ENCODE measurements around the gene GFRA3. TPM values are rescaled to one million over a fixed set of nuclear protein-coding genes. Genes with fewer than 3 reads are reported as not detected.

Gene GFRA3
- total RNA-seq, 1 experiment from 2014 or later: 1.6 TPM

- H3K4me1 ChIP-seq (ENCODE audit: insufficient read depth, low read length): no peaks in the 10 kb centered on the region
- H3K36me3 Mint-ChIP-seq (ENCODE audit: insufficient read depth in 1 of 3, low read depth in 3 of 3): no peaks in the 10 kb centered on the region
- H3K27ac Mint-ChIP-seq: no peak overlapping the region
- H2BK20ac ChIP-seq (ENCODE audit: low read depth, low read length, poor library complexity, severe bottlenecking): no peak overlapping the region
- H2AK5ac ChIP-seq (ENCODE audit: insufficient read length, low read length): no peak overlapping the region
- H3K4me3 Mint-ChIP-seq: no peak overlapping the region
- H3K27me3 ChIP-seq (ENCODE audit: insufficient read depth, low read length): no peaks in the 10 kb centered on the region
- no peak overlapping the region for H2BK12ac ChIP-seq (ENCODE audit: insufficient read length, low read depth, low read length)
- H3K9me3 ChIP-seq (ENCODE audit: control insufficient read depth, low read depth, low read length): no peaks in the 10 kb centered on the region
- no peaks in the 10 kb centered on the region for H3K23me2 ChIP-seq (ENCODE audit: insufficient read length, low read depth, low read length, poor library complexity, severe bottlenecking)
- no peak overlapping the region for H3K27ac ChIP-seq (ENCODE audit: insufficient read length, low read depth, low read length)
- no peak overlapping the region for H3K9ac ChIP-seq (ENCODE audit: extremely low read depth, insufficient read length, low read length)
- H3K4ac ChIP-seq (ENCODE audit: low read depth, low read length): no peak overlapping the region
- no peak overlapping the region for H3T11ph ChIP-seq (ENCODE audit: low read length)
- H2AFZ ChIP-seq (ENCODE audit: low read length): peak overlapping the region; percentile 46
- no peak overlapping the region for H4K91ac ChIP-seq (ENCODE audit: insufficient read length, low read depth, low read length)
- WGBS (ENCODE audit: extremely low coverage, insufficient read length, low lambda C conversion rate): no CpG with 5 or more reads among the region's 2 CpGs
- H3K18ac ChIP-seq (ENCODE audit: insufficient read length, low read depth, low read length): no peak overlapping the region
- DNase-seq: no peak
- H3K79me1 ChIP-seq (ENCODE audit: insufficient read depth, low read depth, low read length, poor library complexity, severe bottlenecking): no peaks in the 10 kb centered on the region
- H3K4me2 ChIP-seq (ENCODE audit: insufficient read depth, insufficient read length, low read length): no peak overlapping the region
- H4K8ac ChIP-seq (replicated peaks; ENCODE audit: insufficient read length, low read depth, low read length): no peak overlapping the region
- H3K14ac ChIP-seq (ENCODE audit: insufficient read depth, low read length): no peak overlapping the region
- no peak overlapping the region for H3K23ac ChIP-seq (ENCODE audit: insufficient read length, low read depth, low read length)
- no peak overlapping the region for H2BK15ac ChIP-seq (ENCODE audit: low read depth, low read length)
- no peak overlapping the region for H2BK5ac ChIP-seq (ENCODE audit: insufficient read length, low read length)
- H4K5ac ChIP-seq (ENCODE audit: insufficient read length, low read depth, low read length): no peak overlapping the region
- no peaks in the 10 kb centered on the region for H3K4me1 Mint-ChIP-seq
- H3K9me3 Mint-ChIP-seq: no peaks in the 10 kb centered on the region
- TF ChIP-seq, protein P1, sequence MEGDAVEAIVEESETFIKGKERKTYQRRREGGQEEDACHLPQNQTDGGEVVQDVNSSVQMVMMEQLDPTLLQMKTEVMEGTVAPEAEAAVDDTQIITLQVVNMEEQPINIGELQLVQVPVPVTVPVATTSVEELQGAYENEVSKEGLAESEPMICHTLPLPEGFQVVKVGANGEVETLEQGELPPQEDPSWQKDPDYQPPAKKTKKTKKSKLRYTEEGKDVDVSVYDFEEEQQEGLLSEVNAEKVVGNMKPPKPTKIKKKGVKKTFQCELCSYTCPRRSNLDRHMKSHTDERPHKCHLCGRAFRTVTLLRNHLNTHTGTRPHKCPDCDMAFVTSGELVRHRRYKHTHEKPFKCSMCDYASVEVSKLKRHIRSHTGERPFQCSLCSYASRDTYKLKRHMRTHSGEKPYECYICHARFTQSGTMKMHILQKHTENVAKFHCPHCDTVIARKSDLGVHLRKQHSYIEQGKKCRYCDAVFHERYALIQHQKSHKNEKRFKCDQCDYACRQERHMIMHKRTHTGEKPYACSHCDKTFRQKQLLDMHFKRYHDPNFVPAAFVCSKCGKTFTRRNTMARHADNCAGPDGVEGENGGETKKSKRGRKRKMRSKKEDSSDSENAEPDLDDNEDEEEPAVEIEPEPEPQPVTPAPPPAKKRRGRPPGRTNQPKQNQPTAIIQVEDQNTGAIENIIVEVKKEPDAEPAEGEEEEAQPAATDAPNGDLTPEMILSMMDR (conservative IDR thresholded peaks at IDR 0.05): no peak
- no peaks in the 10 kb centered on the region for H3K79me2 ChIP-seq (ENCODE audit: insufficient read depth, low read length)
- no peak overlapping the region for H2BK120ac ChIP-seq (ENCODE audit: low read depth, low read length, poor library complexity, severe bottlenecking)
- no peak overlapping the region for H3K56ac ChIP-seq (ENCODE audit: insufficient read length, low read depth, low read length)
- H3K27me3 Mint-ChIP-seq (ENCODE audit: low read depth): peaks cover 4% of the 10 kb centered on the region; the same call in 1 of the 2 replicates
- H4K20me1 ChIP-seq (ENCODE audit: control insufficient read depth, insufficient read depth, insufficient read length): no peaks in the 10 kb centered on the region
Measured at GRCh38 chr5:138233280-138233679, 41.1 kb downstream of the GFRA3 start.
